ENCODE measurements around the gene KANSL1L.
"Not testable (repeated sequence)": the region's sequence is repeated elsewhere in the genome, so short reads cannot be mapped to it uniquely, and the experiment has no call there.

DNA sequence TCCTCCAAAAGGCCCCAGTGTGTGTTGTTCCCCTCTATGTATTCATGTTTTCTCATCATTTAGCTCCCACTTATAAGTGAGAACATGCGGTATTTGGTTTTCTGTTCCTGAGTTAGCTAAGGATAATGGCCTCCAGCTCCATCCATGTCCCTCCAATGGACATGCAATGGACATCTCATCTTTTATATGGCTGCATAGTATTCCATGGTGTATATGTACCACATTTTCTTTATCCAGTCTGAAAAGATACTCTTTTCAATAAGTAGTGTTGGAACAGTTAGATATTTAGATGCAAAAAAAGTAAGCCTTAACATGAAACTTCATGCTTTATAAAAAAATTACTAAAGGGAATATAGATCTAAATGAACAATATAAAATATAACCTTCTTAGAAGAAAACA lies 5.9 kb upstream of the KANSL1L start:
- TF ChIP-seq CTCF (IDR thresholded peaks at IDR 0.05; ENCODE audit: low read length); EZH2 (IDR thresholded peaks at IDR 0.05; ENCODE audit: borderline replicate concordance, low read length): not testable (repeated sequence)

All from OCI-LY1 (cell line).